Hepatocyte (in vitro differentiated cells): ENCODE data around the gene CDC37L1.

Experiments
- EZH2 ChIP-seq: fragments of 200-600 bp; sonication (generic); IDR thresholded peaks from 2 replicates; pipeline ENCODE4 v1.6.1; 2016; ENCODE audit warnings: antibody characterized with exemption, mild to moderate bottlenecking, borderline replicate concordance
- TF ChIP-seq, protein P1 (sequence below): fragments of 200-600 bp; sonication (generic); IDR thresholded peaks from 2 replicates; pipeline ENCODE4 v1.5.1; 2016; ENCODE audit warnings: antibody characterized with exemption, mild to moderate bottlenecking; ENCODE audit not compliant: poor library complexity

DNA sequence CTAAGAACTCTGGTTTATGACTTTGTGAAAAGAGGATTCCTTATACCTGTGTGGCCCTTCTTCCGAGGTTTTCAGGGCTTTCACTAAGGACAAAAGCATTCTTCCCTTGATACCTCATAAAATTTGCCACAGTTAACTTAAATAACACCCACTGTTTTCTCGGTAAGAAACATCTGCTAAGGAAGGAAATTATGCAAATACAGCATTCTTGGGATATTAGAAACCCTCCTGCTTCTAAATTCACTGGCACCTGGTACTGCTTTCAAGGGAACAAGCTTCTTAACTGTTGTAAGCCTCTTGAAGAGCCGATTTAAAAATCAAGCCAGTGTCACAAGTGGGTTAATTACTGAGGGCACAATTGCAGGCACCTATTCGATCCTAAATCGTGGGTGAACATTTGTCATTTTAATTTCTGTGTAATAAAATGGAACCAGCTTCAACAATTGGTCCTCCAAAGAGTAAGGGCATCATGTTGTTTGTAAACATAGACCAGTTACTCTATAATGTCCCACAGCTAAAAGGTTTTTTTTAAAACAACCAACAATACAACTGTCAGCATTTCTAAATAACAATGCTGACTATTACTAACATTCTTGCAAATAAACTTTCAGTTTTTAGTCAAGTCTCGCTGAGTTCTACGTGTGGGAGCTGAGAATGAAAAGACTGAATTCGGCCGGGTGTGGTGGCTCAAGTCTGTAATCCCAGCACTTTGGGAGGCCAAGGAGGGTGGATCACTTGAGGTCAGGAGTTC, 35.1 kb downstream of the CDC37L1 start:
- TF ChIP-seq, protein P1, sequence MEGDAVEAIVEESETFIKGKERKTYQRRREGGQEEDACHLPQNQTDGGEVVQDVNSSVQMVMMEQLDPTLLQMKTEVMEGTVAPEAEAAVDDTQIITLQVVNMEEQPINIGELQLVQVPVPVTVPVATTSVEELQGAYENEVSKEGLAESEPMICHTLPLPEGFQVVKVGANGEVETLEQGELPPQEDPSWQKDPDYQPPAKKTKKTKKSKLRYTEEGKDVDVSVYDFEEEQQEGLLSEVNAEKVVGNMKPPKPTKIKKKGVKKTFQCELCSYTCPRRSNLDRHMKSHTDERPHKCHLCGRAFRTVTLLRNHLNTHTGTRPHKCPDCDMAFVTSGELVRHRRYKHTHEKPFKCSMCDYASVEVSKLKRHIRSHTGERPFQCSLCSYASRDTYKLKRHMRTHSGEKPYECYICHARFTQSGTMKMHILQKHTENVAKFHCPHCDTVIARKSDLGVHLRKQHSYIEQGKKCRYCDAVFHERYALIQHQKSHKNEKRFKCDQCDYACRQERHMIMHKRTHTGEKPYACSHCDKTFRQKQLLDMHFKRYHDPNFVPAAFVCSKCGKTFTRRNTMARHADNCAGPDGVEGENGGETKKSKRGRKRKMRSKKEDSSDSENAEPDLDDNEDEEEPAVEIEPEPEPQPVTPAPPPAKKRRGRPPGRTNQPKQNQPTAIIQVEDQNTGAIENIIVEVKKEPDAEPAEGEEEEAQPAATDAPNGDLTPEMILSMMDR = no peak
- TF ChIP-seq EZH2 = no peak
